Stimulated activated CD4-positive, alpha-beta T cell treated with anti-CD3 and anti-CD28 coated beads, Interleukin-12 subunit alpha, Interleukin-12 subunit beta, amount 100 ng/mL, for 4 hours (primary cell): ENCODE data around the gene THTPA.

ENCODE experiments used
- DNase-seq: peaks from one replicate; pipeline ENCODE4 v3.0.0-alpha.2; 2020

Gene THTPA

GRCh38 chr14:23555882-23556699, at the start of gene THTPA:
Gene THTPA (plus strand): TSS chr14:23556271. CDS start chr14:23556758, 487 bp downstream.
- DNase-seq = peak; percentile 89

- DNase-seq = no peak
Measured at GRCh38 chr14:23512156-23512555, 43.9 kb upstream of the THTPA start.

GRCh38 chr14:23513005-23513817, 42.9 kb upstream of the THTPA start:
- DNase-seq = no peak

GRCh38 chr14:23513818-23514643, 42.0 kb upstream of the THTPA start:
- DNase-seq = no peak

GRCh38 chr14:23514644-23514957, 41.5 kb upstream of the THTPA start:
- no peak for DNase-seq

- no peak for DNase-seq
Measured at GRCh38 chr14:23517650-23518326, 38.3 kb upstream of the THTPA start.

- no peak for DNase-seq
Measured at GRCh38 chr14:23518709-23519108, 37.4 kb upstream of the THTPA start.

GRCh38 chr14:23520899-23521533, 35.1 kb upstream of the THTPA start:
- no peak for DNase-seq

- no peak for DNase-seq
Measured at GRCh38 chr14:23521785-23522640, 34.1 kb upstream of the THTPA start.

GRCh38 chr14:23522643-23523198, 33.4 kb upstream of the THTPA start:
- DNase-seq = no peak

- no peak for DNase-seq
Measured at GRCh38 chr14:23523229-23524016, 32.6 kb upstream of the THTPA start.

GRCh38 chr14:23524954-23525353, 31.1 kb upstream of the THTPA start:
- DNase-seq = no peak

- DNase-seq = no peak
Measured at GRCh38 chr14:23525611-23526010, 30.5 kb upstream of the THTPA start.

GRCh38 chr14:23528555-23528954, 27.5 kb upstream of the THTPA start:
- DNase-seq = no peak

GRCh38 chr14:23529016-23529415, 27.1 kb upstream of the THTPA start:
- no peak for DNase-seq

GRCh38 chr14:23530375-23531055, 25.6 kb upstream of the THTPA start:
- DNase-seq = no peak

- DNase-seq = no peak
Measured at GRCh38 chr14:23531391-23531790, 24.7 kb upstream of the THTPA start.

- DNase-seq = no peak
Measured at GRCh38 chr14:23532658-23533057, 23.4 kb upstream of the THTPA start.

- DNase-seq = no peak
Measured at GRCh38 chr14:23533652-23534435, 22.2 kb upstream of the THTPA start.
